Kidney (tissue), 14 donors: ENCODE data around the gene PCDHB3. TPM values are rescaled to one million over a fixed set of nuclear protein-coding genes. Genes with fewer than 3 reads are reported as not detected.
"Not testable (repeated sequence)": the region's sequence is repeated elsewhere in the genome, so short reads cannot be mapped to it uniquely, and the experiment has no call there.

Source experiments
- DNase-seq, 5 donors: peaks; one replicate each; pipeline ENCODE4 v3.0.0-alpha.2; 2013 to 2020
- FAIRE-seq: peaks from 2 replicates; lab custom pipeline; 2012; peaks lifted over from hg19 to GRCh38; lab: Jason Lieb, UNC
- H3K27ac ChIP-seq, 2 donors: one replicate each; pipeline ENCODE4 v1.7.0; 2013; ENCODE audit warnings: low read depth in 2 of 2, low read length in 2 of 2, inconsistent platforms in 1 of 2
- H3K27me3 ChIP-seq: one replicate; pipeline ENCODE4 v1.7.1; 2013; ENCODE audit warnings: low read length, inconsistent platforms; ENCODE audit not compliant: control insufficient read depth, insufficient read depth
- H3K36me3 ChIP-seq, 3 donors: one replicate each; pipeline versions ENCODE4 v1.7.0 to v1.7.1; 2013; ENCODE audit warnings: low read length in 3 of 3, control low read depth in 1 of 3, inconsistent platforms in 1 of 3; ENCODE audit not compliant: insufficient read depth in 3 of 3, control insufficient read depth in 2 of 3
- H3K4me1 ChIP-seq, 3 donors: one replicate each; pipeline versions ENCODE4 v1.7.0 to v1.7.1; 2013; ENCODE audit warnings: low read length in 3 of 3, inconsistent platforms in 1 of 3, low read depth in 1 of 3; ENCODE audit not compliant: control insufficient read depth in 2 of 3, insufficient read depth in 2 of 3
- H3K4me3 ChIP-seq, 3 donors: one replicate each; pipeline versions ENCODE4 v1.7.0 to v1.8.1; 2013; ENCODE audit warnings: low read length in 3 of 3, control low read depth in 1 of 3, inconsistent platforms in 1 of 3
- H3K9ac ChIP-seq, 3 donors: one replicate each; pipeline versions ENCODE4 v1.7.0 to v1.7.1; 2013; ENCODE audit warnings: low read length in 3 of 3, control low read depth in 1 of 3, inconsistent platforms in 1 of 3
- H3K9me3 ChIP-seq, 3 donors: one replicate each; pipeline versions ENCODE4 v1.7.0 to v1.7.1; 2013; ENCODE audit warnings: low read length in 3 of 3, control low read depth in 1 of 3, inconsistent platforms in 1 of 3; ENCODE audit not compliant: control insufficient read depth in 2 of 3, insufficient read depth in 1 of 3
- intact Hi-C: fragments of 100-400 bp; cut with DNase I; formaldehyde crosslinking; loops from one replicate; pipeline ENCODE4 v1.11.1; 2022
- polyA plus RNA-seq: library from polyadenylated mRNA; stranded (reverse); fragments of 350-450 nt; fragmentation: Illumina TruSeq; extraction: RNeasy Lipid Tissue Mini Kit (QIAGEN cat#74804); gene quantifications from one replicate; pipeline ENCODE4 v1.2.3, GENCODE V29; 2014; ENCODE audit warnings: low read depth, low replicate concordance; ENCODE audit not compliant: insufficient read depth
- total RNA-seq: library from RNA; stranded (reverse); fragmentation: NEBNext Ultra II Directional; extraction: Animal tissue kit (Norgen Biotek cat#: 25700); gene quantifications from one replicate; pipeline ENCODE4 v1.2.1, GENCODE V29; 2021
- TF ChIP-seq, protein P1 (sequence below): IDR thresholded peaks from 3 replicates; pipeline ENCODE4 v1.5.1; 2012; ENCODE audit warnings: mild to moderate bottlenecking, moderate library complexity, borderline replicate concordance; ENCODE audit not compliant: insufficient read depth; ENCODE audit errors: extremely low read depth
- donor health status: control.
- donor health status: control.
- donor health status: control.
- donor health status: control.
- donor health status: control.
- donor health status: DM: yes; HTN: yes; CAD: no.
- donor health status: Normal renal cell carcinoma (clear cell type).

Gene PCDHB3
- total and polyA plus RNA-seq, 2 donors from 2014 or later = 2.3 to 3.1 TPM

DNA sequence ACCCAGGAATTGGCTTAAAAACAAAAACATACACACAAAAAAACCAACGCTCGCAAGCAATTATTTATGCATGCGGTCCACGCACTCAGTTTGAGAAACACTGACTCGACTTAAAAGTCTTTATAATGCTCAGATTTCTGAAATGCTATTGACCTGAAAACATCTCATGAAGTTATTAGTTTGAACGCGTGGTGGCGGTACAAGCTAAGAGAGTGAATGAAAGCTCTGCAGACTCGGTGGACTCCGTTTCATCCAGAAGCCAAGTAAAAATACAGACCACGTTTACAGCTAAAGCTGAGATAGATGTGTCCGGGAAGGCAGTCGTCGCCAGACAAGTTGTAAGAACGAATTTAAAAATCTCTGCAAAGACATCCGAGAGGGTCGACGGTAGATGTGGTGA lies 49.5 kb downstream of the PCDHB3 start, which contains the start of gene PCDHB6:
Gene PCDHB6 (plus strand): TSS at position 246 of the 400 bp plus-strand sequence. CDS start 201 bp downstream, outside the sequence.
- FAIRE-seq (no peak), DNase-seq (peak in 3 of 5 donors; percentile 33 to 57 (median 51))
- Histone ChIP-seq H3K27ac (no peak within 1 kb of the TSS), H3K27me3 (no peaks in the 10 kb centered on the region), H3K4me1 (no peaks in the 10 kb centered on the region), H3K4me3 (peak within 1 kb of the TSS in 1 of 3 donors; percentile 44), H3K36me3 (no peaks in the 10 kb centered on the region), H3K9me3 (peaks cover 2 to 34% (median 9%) of the 10 kb centered on the region in 3 donors), H3K9ac (no peak within 1 kb of the TSS)
- TF ChIP-seq, protein P1, sequence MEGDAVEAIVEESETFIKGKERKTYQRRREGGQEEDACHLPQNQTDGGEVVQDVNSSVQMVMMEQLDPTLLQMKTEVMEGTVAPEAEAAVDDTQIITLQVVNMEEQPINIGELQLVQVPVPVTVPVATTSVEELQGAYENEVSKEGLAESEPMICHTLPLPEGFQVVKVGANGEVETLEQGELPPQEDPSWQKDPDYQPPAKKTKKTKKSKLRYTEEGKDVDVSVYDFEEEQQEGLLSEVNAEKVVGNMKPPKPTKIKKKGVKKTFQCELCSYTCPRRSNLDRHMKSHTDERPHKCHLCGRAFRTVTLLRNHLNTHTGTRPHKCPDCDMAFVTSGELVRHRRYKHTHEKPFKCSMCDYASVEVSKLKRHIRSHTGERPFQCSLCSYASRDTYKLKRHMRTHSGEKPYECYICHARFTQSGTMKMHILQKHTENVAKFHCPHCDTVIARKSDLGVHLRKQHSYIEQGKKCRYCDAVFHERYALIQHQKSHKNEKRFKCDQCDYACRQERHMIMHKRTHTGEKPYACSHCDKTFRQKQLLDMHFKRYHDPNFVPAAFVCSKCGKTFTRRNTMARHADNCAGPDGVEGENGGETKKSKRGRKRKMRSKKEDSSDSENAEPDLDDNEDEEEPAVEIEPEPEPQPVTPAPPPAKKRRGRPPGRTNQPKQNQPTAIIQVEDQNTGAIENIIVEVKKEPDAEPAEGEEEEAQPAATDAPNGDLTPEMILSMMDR = peak; percentile 13
- intact Hi-C loops = no loop called here

DNA sequence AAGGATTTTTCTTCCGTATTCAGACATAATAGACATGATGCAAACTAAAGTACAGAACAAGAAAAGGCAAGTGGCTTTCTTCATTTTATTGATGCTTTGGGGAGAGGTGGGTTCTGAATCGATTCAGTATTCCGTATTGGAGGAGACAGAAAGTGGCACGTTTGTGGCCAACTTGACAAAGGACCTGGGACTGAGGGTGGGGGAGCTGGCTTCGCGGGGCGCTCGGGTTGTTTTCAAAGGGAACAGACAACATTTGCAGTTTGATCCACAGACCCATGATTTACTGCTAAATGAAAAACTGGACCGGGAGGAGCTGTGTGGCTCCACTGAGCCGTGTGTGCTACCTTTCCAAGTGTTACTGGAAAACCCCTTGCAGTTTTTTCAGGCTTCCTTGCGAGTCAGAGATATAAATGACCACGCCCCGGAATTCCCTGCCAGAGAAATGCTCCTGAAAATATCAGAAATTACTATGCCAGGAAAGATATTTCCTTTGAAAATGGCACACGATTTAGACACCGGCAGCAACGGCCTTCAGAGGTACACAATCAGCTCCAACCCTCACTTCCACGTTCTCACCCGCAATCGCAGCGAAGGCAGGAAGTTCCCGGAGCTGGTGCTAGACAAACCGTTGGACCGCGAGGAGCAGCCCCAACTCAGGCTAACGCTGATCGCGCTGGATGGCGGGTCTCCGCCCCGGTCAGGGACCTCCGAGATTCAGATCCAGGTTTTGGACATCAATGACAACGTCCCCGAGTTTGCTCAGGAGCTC lies 50.1 kb downstream of the PCDHB3 start:
- Histone ChIP-seq H3K9ac (no peak overlapping the region), H3K4me3 (peak overlapping the region in 1 of 3 donors; percentile 44), H3K36me3 (no peaks in the 10 kb centered on the region), H3K9me3 (peaks cover 2 to 34% (median 9%) of the 10 kb centered on the region in 3 donors), H3K27me3 (no peaks in the 10 kb centered on the region), H3K27ac (no peak overlapping the region), H3K4me1 (no peaks in the 10 kb centered on the region)
- FAIRE-seq (no peak), DNase-seq (no peak)
- TF ChIP-seq, protein P1 = no peak
- intact Hi-C loops = no loop called here

DNA sequence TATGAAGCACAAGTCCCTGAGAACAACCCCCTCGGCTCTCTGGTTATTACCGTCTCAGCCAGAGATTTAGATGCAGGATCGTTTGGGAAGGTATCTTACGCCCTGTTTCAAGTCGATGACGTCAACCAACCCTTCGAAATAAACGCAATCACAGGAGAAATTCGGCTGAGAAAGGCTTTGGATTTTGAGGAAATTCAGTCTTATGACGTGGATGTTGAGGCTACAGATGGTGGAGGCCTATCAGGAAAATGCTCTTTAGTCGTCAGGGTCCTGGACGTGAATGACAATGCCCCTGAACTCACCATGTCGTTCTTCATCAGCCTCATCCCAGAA lies 50.7 kb downstream of the PCDHB3 start:
- Histone ChIP-seq H3K27me3 (no peaks in the 10 kb centered on the region), H3K4me3 (no peak overlapping the region), H3K9ac (no peak overlapping the region), H3K9me3 (peaks cover 2 to 35% (median 10%) of the 10 kb centered on the region in 3 donors), H3K27ac (no peak overlapping the region), H3K4me1 (no peaks in the 10 kb centered on the region), H3K36me3 (no peaks in the 10 kb centered on the region)
- intact Hi-C loops = no loop called here
- DNase-seq (no peak), FAIRE-seq (no peak)
- TF ChIP-seq, protein P1 = no peak

DNA sequence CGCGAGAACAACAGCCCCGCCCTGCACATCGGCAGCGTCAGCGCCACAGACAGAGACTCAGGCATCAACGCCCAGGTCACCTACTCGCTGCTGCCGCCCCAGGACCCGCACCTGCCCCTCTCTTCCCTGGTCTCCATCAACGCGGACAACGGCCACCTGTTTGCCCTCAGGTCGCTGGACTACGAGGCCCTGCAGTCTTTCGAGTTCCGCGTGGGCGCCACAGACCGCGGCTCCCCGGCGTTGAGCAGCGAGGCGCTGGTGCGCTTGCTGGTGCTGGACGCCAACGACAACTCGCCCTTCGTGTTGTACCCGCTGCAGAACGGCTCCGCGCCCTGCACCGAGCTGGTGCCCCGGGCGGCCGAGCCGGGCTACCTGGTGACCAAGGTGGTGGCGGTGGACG lies 51.4 kb downstream of the PCDHB3 start:
- H3K27me3 ChIP-seq, intact Hi-C loops, FAIRE-seq, H3K36me3 ChIP-seq, H3K4me3 ChIP-seq, H3K4me1 ChIP-seq, H3K27ac ChIP-seq, DNase-seq, H3K9ac ChIP-seq: not testable (repeated sequence)
- peaks cover 2 to 42% (median 13%) of the 10 kb centered on the region in 3 donors for H3K9me3 ChIP-seq

DNA sequence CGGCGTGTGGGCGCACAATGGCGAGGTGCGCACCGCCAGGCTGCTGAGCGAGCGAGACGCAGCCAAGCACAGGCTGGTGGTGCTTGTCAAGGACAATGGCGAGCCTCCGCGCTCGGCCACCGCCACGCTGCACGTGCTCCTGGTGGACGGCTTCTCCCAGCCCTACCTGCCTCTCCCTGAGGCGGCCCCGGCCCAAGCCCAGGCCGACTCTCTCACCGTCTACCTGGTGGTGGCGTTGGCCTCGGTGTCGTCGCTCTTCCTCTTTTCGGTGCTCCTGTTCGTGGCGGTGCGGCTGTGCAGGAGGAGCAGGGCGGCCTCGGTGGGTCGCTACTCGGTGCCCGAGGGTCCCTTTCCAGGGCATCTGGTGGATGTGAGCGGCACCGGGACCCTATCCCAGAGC lies 51.8 kb downstream of the PCDHB3 start:
- H3K4me3 ChIP-seq, H3K27me3 ChIP-seq, H3K27ac ChIP-seq, FAIRE-seq, H3K4me1 ChIP-seq, H3K36me3 ChIP-seq, H3K9ac ChIP-seq, DNase-seq, intact Hi-C loops: not testable (repeated sequence)
- peaks cover 2 to 46% (median 17%) of the 10 kb centered on the region in 3 donors for H3K9me3 ChIP-seq
